ENCODE data around the gene DLD. TPM values are rescaled to one million over a fixed set of nuclear protein-coding genes. Genes with fewer than 3 reads are reported as not detected.

The DLD gene
- total and polyA plus RNA-seq, 2 of the 8 experiments (the other 6 are each of a cell fraction or from before 2014, with no cell fraction given) = 63.7 to 88.5 TPM

GRCh38 chr7:107898997-107899594, 8.1 kb downstream of the DLD start:
- Histone ChIP-seq H4K8ac (ENCODE audit: extremely low read depth, insufficient read depth, low read length) (no peak overlapping the region), H3K27me3 (replicated peaks in 1 of 4; ENCODE audit: control insufficient read depth in 3 of 4, extremely low read depth in 1 of 4, insufficient read depth in 3 of 4, low read length in 3 of 4) (peaks cover 0 to 1% (median 0%) of the 10 kb centered on the region in 4 experiments; a peak in 1 of 7 replicates), H2AK5ac (ENCODE audit: low read depth, low read length) (no peak overlapping the region), H2BK15ac (ENCODE audit: low read length) (no peak overlapping the region), H4K5ac (ENCODE audit: insufficient read length, low read depth, low read length) (no peak overlapping the region), H3K4me1 (replicated peaks in 1 of 4; ENCODE audit: control insufficient read depth in 3 of 4, insufficient read depth in 4 of 4, low read length in 3 of 4) (peaks cover 0 to 8% (median under 1%) of the 10 kb centered on the region in 4 experiments; a peak in 2 of 7 replicates), H4K91ac (replicated peaks; ENCODE audit: insufficient read length, low read length) (no peak overlapping the region), H3K36me3 (ENCODE audit: control insufficient read depth in 2 of 4, insufficient read depth in 4 of 4, low read length in 3 of 4) (peaks cover 3 to 32% (median 9%) of the 10 kb centered on the region in 4 experiments; a peak in 6 of 8 replicates), H3K14ac (ENCODE audit: insufficient read length) (no peak overlapping the region), H3K56ac (replicated peaks; ENCODE audit: insufficient read length, low read depth, low read length) (no peak overlapping the region), H3K23ac (ENCODE audit: insufficient read length) (no peak overlapping the region), H3K4me3 (ENCODE audit: extremely low read depth in 1 of 4, insufficient read depth in 2 of 4, low read depth in 3 of 4, low read length in 4 of 4) (no peak overlapping the region), H4K20me1 (replicated peaks in 1 of 2; ENCODE audit: control insufficient read depth in 1 of 2, insufficient read depth in 2 of 2, low read length in 2 of 2) (peaks cover 2 to 4% of the 10 kb centered on the region in 2 experiments), H3K27ac (ENCODE audit: low read depth, low read length) (no peak overlapping the region), H3K9me3 (ENCODE audit: insufficient read depth in 2 of 2, low read depth in 1 of 2, low read length in 1 of 2) (no peaks in the 10 kb centered on the region), H2BK12ac (ENCODE audit: low read depth, low read length) (no peak overlapping the region), H2BK120ac (replicated peaks; ENCODE audit: low read depth, low read length) (no peak overlapping the region), H3K4me2 (ENCODE audit: insufficient read depth in 1 of 2, low read depth in 2 of 2, low read length in 2 of 2) (no peak overlapping the region), H2BK5ac (ENCODE audit: low read depth, low read length) (no peak overlapping the region), H3K23me2 (ENCODE audit: low read depth, low read length) (no peaks in the 10 kb centered on the region), H3K79me1 (ENCODE audit: low read depth, low read length) (peaks cover 4% of the 10 kb centered on the region; the same call in 1 of the 2 replicates), H3K4ac (replicated peaks; ENCODE audit: insufficient read length, low read depth, low read length) (no peak overlapping the region), H3K79me2 (ENCODE audit: control insufficient read depth in 1 of 2, insufficient read depth in 2 of 2, low read length in 2 of 2) (peaks cover 0 to 63% of the 10 kb centered on the region in 2 experiments; a peak in 2 of 4 replicates), H2BK20ac (ENCODE audit: low read length) (no peak overlapping the region), H2AFZ (ENCODE audit: low read length) (no peak overlapping the region), H3K9ac (replicated peaks in 1 of 4; ENCODE audit: extremely low read depth in 1 of 4, low read depth in 3 of 4, low read length in 3 of 4) (no peak overlapping the region), H3K18ac (ENCODE audit: extremely low read depth, low read length) (no peak overlapping the region)
- DNase-seq (ENCODE audit: low read depth in 1 of 2, low spot score in 2 of 2) (no peak), FAIRE-seq (no peak)
- CTCF ChIA-PET (ENCODE audit: partially characterized antibody) = interaction anchor here (1.5 kb wide), 1 partner anchor 134 kb away, joined by 3 read pairs; no protein-coding TSS in a partner anchor
- 93% methylated on average over 2 of the region's 2 CpGs; no CpG with 5 or more reads in 1 of the 2 experiments for WGBS, 2 experiments (ENCODE audit: extremely low coverage in 1 of 2, insufficient coverage in 1 of 2, insufficient read length in 1 of 2, insufficient replicate concordance in 2 of 2, low coverage in 1 of 2, low lambda C conversion rate in 2 of 2, missing lambda C conversion rate in 1 of 2)
- TF ChIP-seq KDM1A (IDR thresholded peaks at IDR 0.05; ENCODE audit: borderline replicate concordance, low read length) = no peak
- TF ChIP-seq ZNF274 (IDR thresholded peaks at IDR 0.05; ENCODE audit: borderline replicate concordance, extremely low read depth, low read length) = no peak
- no peak for TF ChIP-seq NANOG (IDR thresholded peaks at IDR 0.05; ENCODE audit: insufficient read depth, low read depth, low read length, poor library complexity, severe bottlenecking)
- no peak for TF ChIP-seq HDAC2 (IDR thresholded peaks at IDR 0.05; ENCODE audit: borderline replicate concordance in 1 of 2, low read depth in 2 of 2, low read length in 2 of 2)
- no peak for TF ChIP-seq MAFK (IDR thresholded peaks at IDR 0.05; ENCODE audit: low read depth, low read length)
- POLR2A ChIA-PET (ENCODE audit: partially characterized antibody) = no interaction called here

Data from H1 (cell line).